Activated CD4-positive, alpha-beta T cell treated with anti-CD3 and anti-CD28 coated beads, Interleukin-2, amount 10 ng/mL, durations not matched to agents 24 days and 14 days (primary cell): Measurements from ENCODE around the gene BAD. TPM values are rescaled to one million over a fixed set of nuclear protein-coding genes. Genes with fewer than 3 reads are reported as not detected.

Experiments
- DNase-seq: peaks from one replicate; pipeline ENCODE4 v3.0.0; 2022
- H3K27ac Mint-ChIP-seq: one replicate; pipeline ENCODE4 v1.8.0; 2022; ENCODE audit warnings: mild to moderate bottlenecking, mixed read lengths
- H3K27me3 Mint-ChIP-seq: one replicate; pipeline ENCODE4 v1.8.0; 2022; ENCODE audit warnings: mixed read lengths
- H3K36me3 Mint-ChIP-seq: one replicate; pipeline ENCODE4 v1.8.0; 2022; ENCODE audit warnings: low read depth, mild to moderate bottlenecking, mixed read lengths
- H3K4me1 Mint-ChIP-seq: one replicate; pipeline ENCODE4 v1.8.0; 2021; ENCODE audit warnings: mixed read lengths
- H3K4me3 Mint-ChIP-seq: one replicate; pipeline ENCODE4 v1.8.0; 2022; ENCODE audit warnings: mild to moderate bottlenecking, moderate library complexity, mixed read lengths
- H3K9me3 Mint-ChIP-seq: one replicate; pipeline ENCODE4 v1.8.0; 2021; ENCODE audit warnings: mixed read lengths
- intact Hi-C: fragments of 100-400 bp; cut with micrococcal nuclease; formaldehyde crosslinking; loops from one replicate; pipeline ENCODE4 v1.15.1; 2023
- total RNA-seq: library from RNA; stranded (reverse); gene quantifications from 2 replicates; pipeline ENCODE4 v1.2.3, GENCODE V29; 2022

BAD gene
- total RNA-seq, 1 donor from 2014 or later: 34.0 TPM

GRCh38 chr11:64296830-64297698 lies 12.6 kb upstream of the BAD start:
- intact Hi-C loops: no loop called here
- peak; percentile 59 for DNase-seq
- peaks cover 81% of the 10 kb centered on the region for H3K27me3 Mint-ChIP-seq
- H3K36me3 Mint-ChIP-seq: peaks cover 2% of the 10 kb centered on the region
- no peaks in the 10 kb centered on the region for H3K9me3 Mint-ChIP-seq
- peaks cover 17% of the 10 kb centered on the region for H3K4me1 Mint-ChIP-seq
- no peak overlapping the region for H3K4me3 Mint-ChIP-seq
- H3K27ac Mint-ChIP-seq: no peak overlapping the region

- intact Hi-C loops: no loop called here
- no peaks in the 10 kb centered on the region for H3K9me3 Mint-ChIP-seq
- no peak overlapping the region for H3K4me3 Mint-ChIP-seq
- peaks cover 2% of the 10 kb centered on the region for H3K36me3 Mint-ChIP-seq
- no peak overlapping the region for H3K27ac Mint-ChIP-seq
- DNase-seq: no peak
- peaks cover 78% of the 10 kb centered on the region for H3K27me3 Mint-ChIP-seq
- peaks cover 17% of the 10 kb centered on the region for H3K4me1 Mint-ChIP-seq
These were observed 11.8 kb upstream of the BAD start for GRCh38 chr11:64296236-64296635.

GRCh38 chr11:64295760-64296159 lies 11.3 kb upstream of the BAD start:
- no peaks in the 10 kb centered on the region for H3K9me3 Mint-ChIP-seq
- intact Hi-C loops: no loop called here
- H3K27ac Mint-ChIP-seq: no peak overlapping the region
- H3K27me3 Mint-ChIP-seq: peaks cover 77% of the 10 kb centered on the region
- no peak overlapping the region for H3K4me3 Mint-ChIP-seq
- peaks cover 15% of the 10 kb centered on the region for H3K4me1 Mint-ChIP-seq
- DNase-seq: no peak
- peaks cover 3% of the 10 kb centered on the region for H3K36me3 Mint-ChIP-seq

- intact Hi-C loops: no loop called here
- peaks cover 11% of the 10 kb centered on the region for H3K4me1 Mint-ChIP-seq
- no peak overlapping the region for H3K27ac Mint-ChIP-seq
- H3K4me3 Mint-ChIP-seq: no peak overlapping the region
- DNase-seq: no peak
- peaks cover 5% of the 10 kb centered on the region for H3K36me3 Mint-ChIP-seq
- H3K27me3 Mint-ChIP-seq: peaks cover 75% of the 10 kb centered on the region
- no peaks in the 10 kb centered on the region for H3K9me3 Mint-ChIP-seq
These were observed 10.3 kb upstream of the BAD start for GRCh38 chr11:64294774-64295173.

- H3K4me3 Mint-ChIP-seq: peak overlapping the region; percentile 64
- DNase-seq: no peak
- H3K27me3 Mint-ChIP-seq: peaks cover 59% of the 10 kb centered on the region
- H3K4me1 Mint-ChIP-seq: peaks cover 9% of the 10 kb centered on the region
- peak overlapping the region; percentile 53 for H3K27ac Mint-ChIP-seq
- no peaks in the 10 kb centered on the region for H3K9me3 Mint-ChIP-seq
- intact Hi-C loops: loop anchor here (1.0 kb wide), 1 partner anchor 8 kb away; the partner anchor contains the start of gene CATSPERZ
- H3K36me3 Mint-ChIP-seq: peaks cover 8% of the 10 kb centered on the region
These were observed 8.2 kb upstream of the BAD start for GRCh38 chr11:64292460-64293254.

GRCh38 chr11:64291752-64292459 lies 7.4 kb upstream of the BAD start:
- H3K36me3 Mint-ChIP-seq: peaks cover 8% of the 10 kb centered on the region
- H3K9me3 Mint-ChIP-seq: no peaks in the 10 kb centered on the region
- no peak overlapping the region for H3K27ac Mint-ChIP-seq
- peaks cover 7% of the 10 kb centered on the region for H3K4me1 Mint-ChIP-seq
- no peak overlapping the region for H3K4me3 Mint-ChIP-seq
- peak; percentile 72 for DNase-seq
- intact Hi-C loops: loop anchor here (1.0 kb wide), 1 partner anchor 8 kb away; the partner anchor contains the start of gene CATSPERZ
- peaks cover 52% of the 10 kb centered on the region for H3K27me3 Mint-ChIP-seq

- peak within 1 kb of the TSS; percentile 74 for H3K4me3 Mint-ChIP-seq
- H3K27me3 Mint-ChIP-seq: peaks cover 46% of the 10 kb centered on the region
These were observed 6.8 kb upstream of the BAD start, which contains the start of gene KCNK4 for GRCh38 chr11:64291262-64291751. Gene KCNK4 (plus strand): TSS chr11:64291302. CDS start chr11:64293019, 1,717 bp downstream.

GRCh38 chr11:64290352-64291261 lies 6.1 kb upstream of the BAD start:
- H3K27ac Mint-ChIP-seq: peak overlapping the region; percentile 58
- intact Hi-C loops: no loop called here
- peak; percentile 56 for DNase-seq
- peaks cover 8% of the 10 kb centered on the region for H3K36me3 Mint-ChIP-seq
- H3K4me1 Mint-ChIP-seq: peaks cover 13% of the 10 kb centered on the region
- H3K4me3 Mint-ChIP-seq: peak overlapping the region; percentile 74
- peaks cover 40% of the 10 kb centered on the region for H3K27me3 Mint-ChIP-seq
- no peaks in the 10 kb centered on the region for H3K9me3 Mint-ChIP-seq

More at GRCh38 chr11:64291262-64291751, 6.8 kb upstream of the BAD start, which contains the start of gene KCNK4:
- peak within 1 kb of the TSS; percentile 58 for H3K27ac Mint-ChIP-seq
- peaks cover 11% of the 10 kb centered on the region for H3K4me1 Mint-ChIP-seq
- DNase-seq: no peak
- H3K36me3 Mint-ChIP-seq: peaks cover 8% of the 10 kb centered on the region
- no peaks in the 10 kb centered on the region for H3K9me3 Mint-ChIP-seq
- intact Hi-C loops: no loop called here

GRCh38 chr11:64289002-64289564 lies 4.6 kb upstream of the BAD start:
- intact Hi-C loops: no loop called here
- peaks cover 14% of the 10 kb centered on the region for H3K4me1 Mint-ChIP-seq

GRCh38 chr11:64288353-64288750 lies 3.9 kb upstream of the BAD start:
- Mint-ChIP-seq H3K36me3 (peaks cover 8% of the 10 kb centered on the region), H3K9me3 (no peaks in the 10 kb centered on the region), H3K27ac (no peak overlapping the region), H3K27me3 (peaks cover 18% of the 10 kb centered on the region), H3K4me1 (peaks cover 16% of the 10 kb centered on the region), H3K4me3 (no peak overlapping the region)
- DNase-seq: no peak
- intact Hi-C loops: no loop called here

More at GRCh38 chr11:64289002-64289564, 4.6 kb upstream of the BAD start:
- Mint-ChIP-seq H3K27ac (no peak overlapping the region), H3K27me3 (peaks cover 25% of the 10 kb centered on the region), H3K36me3 (peaks cover 8% of the 10 kb centered on the region), H3K9me3 (no peaks in the 10 kb centered on the region), H3K4me3 (no peak overlapping the region)
- DNase-seq: no peak

- DNase-seq: no peak
- peaks cover 10% of the 10 kb centered on the region for H3K36me3 Mint-ChIP-seq
- H3K4me3 Mint-ChIP-seq: no peak overlapping the region
- intact Hi-C loops: no loop called here
- no peak overlapping the region for H3K27ac Mint-ChIP-seq
- no peaks in the 10 kb centered on the region for H3K9me3 Mint-ChIP-seq
- H3K4me1 Mint-ChIP-seq: peaks cover 18% of the 10 kb centered on the region
- H3K27me3 Mint-ChIP-seq: peaks cover 13% of the 10 kb centered on the region
These were observed 3.3 kb upstream of the BAD start for GRCh38 chr11:64287676-64288352.

GRCh38 chr11:64286801-64287159 lies 2.3 kb upstream of the BAD start:
- H3K4me3 Mint-ChIP-seq: peak overlapping the region; percentile 87
- peaks cover 9% of the 10 kb centered on the region for H3K27me3 Mint-ChIP-seq
- peak overlapping the region; percentile 84 for H3K27ac Mint-ChIP-seq
- no peaks in the 10 kb centered on the region for H3K9me3 Mint-ChIP-seq
- peak; percentile 59 for DNase-seq
- peaks cover 18% of the 10 kb centered on the region for H3K4me1 Mint-ChIP-seq
- peaks cover 14% of the 10 kb centered on the region for H3K36me3 Mint-ChIP-seq
- intact Hi-C loops: no loop called here
